H1 (cell line): ENCODE results near the gene CAMKMT. TPM values are rescaled to one million over a fixed set of nuclear protein-coding genes. Genes with fewer than 3 reads are reported as not detected.

Experiments used
- CEBPB ChIP-seq: IDR thresholded peaks from 2 replicates; pipeline ENCODE4 v1.6.1; 2012; ENCODE audit warnings: low read depth, low read length
- USF2 ChIP-seq: IDR thresholded peaks from 2 replicates; pipeline ENCODE4 v1.6.1; 2011; ENCODE audit warnings: low read length, improper control_type of control experiment
- polyA plus RNA-seq, 7 experiments: library from polyadenylated mRNA; depleted of rRNA in 3 of 7; stranded (reverse) in 5 of 7; unstranded in 2 of 7; fragments of >200 nt in 5 of 7; fragments of 200-250 nt in 2 of 7; gene quantifications; 1 replicate in 5 of 7; 2 replicates in 1 of 7; 4 replicates in 1 of 7; pipeline versions ENCODE4 v1.2.1 to v1.2.3, GENCODE V29; 2011 to 2013; ENCODE audit warnings: missing spikeins in 2 of 7, mixed read lengths in 2 of 7
- total RNA-seq: library from RNA; stranded (reverse); fragmentation: NEBNext Ultra II Directional; extraction: Animal tissue kit (Norgen Biotek cat#: 25700); gene quantifications from 2 replicates; pipeline ENCODE4 v1.2.1, GENCODE V29; 2021

Gene CAMKMT
- total and polyA plus RNA-seq, 2 of the 8 experiments (the other 6 are each of a cell fraction or from before 2014, with no cell fraction given): 14.7 to 22.4 TPM

GRCh38 chr2:44450806-44451205 is 89.1 kb downstream of the CAMKMT start (continued):
- TF ChIP-seq USF2 (no peak), CEBPB (no peak)
